NOMO-1 treated with DMSO at 0.1 percent for 48 hours (cell line): ENCODE measurements around the gene CEP95.

Experiments
- DNase-seq: peaks from one replicate; lab custom pipeline; 2025; ENCODE audit not compliant: unreplicated experiment; lab: John Stamatoyannopoulos, UW

The CEP95 gene

GRCh38 chr17:64496348-64496785 lies 10.4 kb upstream of the CEP95 start:
- no peak for DNase-seq

DNA sequence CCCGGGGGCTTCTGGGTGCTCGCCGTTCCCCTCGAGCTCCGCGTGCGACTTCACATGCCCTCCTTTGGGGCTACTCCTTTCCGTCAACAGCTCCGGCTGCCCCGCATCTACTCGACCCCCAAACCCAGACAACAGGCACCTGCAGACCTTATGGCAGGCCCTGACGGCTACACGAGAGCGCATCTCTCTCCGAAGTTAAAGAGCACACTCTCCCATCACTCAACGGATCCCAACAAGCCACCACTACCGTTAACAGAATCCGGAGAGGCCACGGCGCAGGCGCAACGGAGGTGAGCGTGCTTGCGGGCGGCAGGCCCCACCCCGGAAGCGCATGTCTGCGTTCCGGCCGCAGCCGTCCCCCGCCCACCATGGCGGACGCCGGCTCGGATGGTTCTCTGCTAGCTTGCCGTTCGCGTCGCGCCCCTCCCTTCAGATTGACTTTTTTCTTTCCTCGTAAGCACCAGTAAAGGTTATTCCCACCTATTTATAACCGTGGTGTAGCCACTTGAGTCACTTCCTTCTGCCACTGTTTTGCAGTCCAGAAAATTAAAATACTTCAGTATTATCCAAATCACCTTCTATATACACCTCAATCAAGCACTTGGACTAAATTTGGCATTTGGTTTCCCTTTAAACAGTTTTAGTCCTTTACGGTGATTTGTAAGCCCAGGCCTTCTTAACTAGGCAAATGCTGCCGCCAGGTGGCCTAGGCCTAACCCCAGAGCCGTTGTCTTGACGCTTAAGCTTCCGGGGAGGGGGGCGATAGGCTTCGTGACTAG lies 9.8 kb upstream of the CEP95 start, which contains the start of gene POLG2:
POLG2 (minus strand) TSS at position 269 of the 779 bp plus-strand sequence; CDS start at position 183, 86 bp downstream.
- DNase-seq, result peak; percentile 91

GRCh38 chr17:64497565-64498035 lies 9.2 kb upstream of the CEP95 start:
- peak; percentile 60 for DNase-seq

- peak; percentile 10 for DNase-seq
Measured at GRCh38 chr17:64498308-64499203, 8.2 kb upstream of the CEP95 start.

GRCh38 chr17:64499805-64500486 lies 6.8 kb upstream of the CEP95 start:
- DNase-seq, result no peak

DNA sequence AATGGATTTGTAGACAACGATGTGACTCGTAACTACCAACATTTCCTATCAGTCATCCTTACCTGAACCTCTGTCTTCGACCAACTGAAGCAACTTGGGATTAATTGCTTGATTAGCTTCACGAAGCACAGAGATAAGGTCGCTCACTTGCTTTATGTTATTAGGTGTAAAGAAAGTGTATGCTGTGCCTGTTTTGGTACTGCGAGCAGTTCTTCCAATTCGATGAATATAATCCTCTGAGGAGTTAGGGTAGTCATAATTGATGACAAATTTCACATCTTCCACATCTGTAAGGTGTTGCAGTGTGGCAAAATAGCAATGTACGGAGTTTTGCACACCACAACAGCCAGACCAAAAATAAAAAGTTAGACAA lies 6.3 kb upstream of the CEP95 start:
- DNase-seq, result no peak

GRCh38 chr17:64500862-64501765 lies 5.7 kb upstream of the CEP95 start:
- DNase-seq, result no peak

DNA sequence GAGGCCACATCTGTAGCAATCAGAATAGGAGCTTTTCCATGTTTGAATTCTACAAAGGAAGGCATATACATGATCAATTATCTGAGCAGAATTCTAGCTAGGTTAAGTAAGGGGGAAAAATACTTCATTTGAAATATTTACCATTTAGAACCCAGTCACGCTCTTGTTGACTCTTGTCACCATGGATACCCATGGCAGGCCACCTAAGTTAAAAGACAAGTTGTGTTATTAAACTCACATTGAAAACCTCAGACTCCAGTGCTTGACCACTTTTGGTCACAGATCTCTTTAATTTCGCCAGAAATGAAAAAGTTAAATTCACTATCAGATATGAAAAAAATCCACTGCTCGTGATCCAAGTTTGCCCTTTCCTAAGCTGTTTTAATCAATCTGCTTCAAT lies 4.8 kb upstream of the CEP95 start:
- no peak for DNase-seq

- DNase-seq, result no peak
Measured at GRCh38 chr17:64502809-64503208, 4.0 kb upstream of the CEP95 start.

DNA sequence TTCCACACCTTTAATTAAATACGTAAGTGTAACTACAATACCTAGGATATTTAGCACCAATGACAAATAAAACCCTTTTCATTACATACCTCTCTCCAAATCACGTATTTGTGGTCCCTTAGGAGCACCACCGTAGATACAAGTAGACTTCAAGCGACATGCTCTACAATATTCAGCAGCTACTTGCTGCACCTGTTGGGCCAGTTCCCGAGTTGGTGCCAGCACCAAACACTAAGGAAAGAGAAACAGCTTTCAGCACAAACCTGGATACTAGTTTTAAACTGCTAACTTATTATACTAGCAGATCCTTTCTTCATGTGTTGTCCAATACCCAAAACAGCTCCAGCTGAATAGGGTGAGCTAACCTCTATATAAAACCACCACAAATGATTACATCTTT lies 3.4 kb upstream of the CEP95 start:
- DNase-seq, result no peak

- DNase-seq, result no peak
Measured at GRCh38 chr17:64503821-64504768, 2.7 kb upstream of the CEP95 start.

- no peak for DNase-seq
Measured at GRCh38 chr17:64504769-64505339, 1.9 kb upstream of the CEP95 start.

DNA sequence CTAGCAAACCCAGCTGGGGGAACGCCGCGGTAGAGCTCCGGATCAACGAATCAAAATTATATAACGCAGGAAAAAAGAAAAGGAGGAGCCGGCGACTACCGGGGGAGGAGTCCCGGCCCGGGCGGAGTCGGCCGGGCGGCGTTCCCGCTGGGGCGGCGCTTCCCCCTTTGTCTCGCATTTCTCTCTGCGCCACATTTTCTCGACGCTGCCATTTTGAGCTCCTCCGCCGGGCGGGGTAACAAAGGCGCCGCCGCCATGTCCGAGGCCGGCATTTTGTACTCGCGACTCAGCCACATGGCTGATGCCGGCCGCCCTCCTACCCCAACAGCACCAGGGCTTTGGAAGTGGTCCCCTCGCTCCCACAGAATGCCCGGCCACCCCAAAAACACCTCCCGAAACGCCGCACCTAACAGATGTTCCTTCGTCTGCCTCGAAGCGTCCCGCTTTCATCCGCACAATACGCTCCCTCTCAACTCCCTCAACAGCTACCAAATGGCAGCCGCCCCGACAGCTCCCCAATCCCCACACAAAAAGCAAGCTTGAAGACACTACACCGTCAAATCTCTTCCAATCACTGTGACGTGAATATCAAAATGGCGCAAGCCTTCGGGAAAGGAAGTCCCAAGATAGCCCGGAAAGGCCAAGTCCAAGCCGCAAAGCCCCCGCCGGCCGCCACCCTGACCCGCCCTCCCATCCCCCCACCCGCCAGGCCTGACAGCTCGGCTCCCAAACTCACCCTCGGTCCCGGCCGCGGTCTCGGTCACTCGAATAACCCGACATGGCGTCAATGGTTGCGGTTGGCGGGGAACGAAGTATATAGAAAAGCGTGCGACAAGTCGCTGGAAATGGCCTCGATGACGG lies 1.2 kb upstream of the CEP95 start:
- peak; percentile 86 for DNase-seq

GRCh38 chr17:64506201-64506575 lies 589 bp upstream of the CEP95 start, which contains the start of gene DDX5:
DDX5 (minus strand) TSS chr17:64506289; CDS start chr17:64506119, 170 bp downstream.
- peak; percentile 98 for DNase-seq

DNA sequence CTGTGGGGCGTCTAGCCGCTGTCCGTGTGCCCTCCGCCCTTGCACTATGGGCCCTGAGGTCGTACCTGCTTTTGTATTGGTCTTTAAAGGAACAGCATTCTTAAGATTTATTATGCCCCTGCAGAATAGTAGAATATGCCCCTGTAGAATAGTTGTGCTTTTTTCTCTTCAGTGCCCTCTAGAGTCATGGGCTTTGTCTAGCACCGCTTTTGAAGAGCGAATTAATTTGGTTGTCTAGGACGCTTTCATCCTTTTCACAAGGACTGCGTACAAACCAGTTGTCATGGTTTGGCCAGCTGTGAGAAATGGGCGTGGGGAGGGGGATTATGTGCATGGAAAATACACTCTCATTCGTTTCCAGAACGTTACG lies 621 bp downstream of the CEP95 start:
- DNase-seq, result peak; percentile 84

DNA sequence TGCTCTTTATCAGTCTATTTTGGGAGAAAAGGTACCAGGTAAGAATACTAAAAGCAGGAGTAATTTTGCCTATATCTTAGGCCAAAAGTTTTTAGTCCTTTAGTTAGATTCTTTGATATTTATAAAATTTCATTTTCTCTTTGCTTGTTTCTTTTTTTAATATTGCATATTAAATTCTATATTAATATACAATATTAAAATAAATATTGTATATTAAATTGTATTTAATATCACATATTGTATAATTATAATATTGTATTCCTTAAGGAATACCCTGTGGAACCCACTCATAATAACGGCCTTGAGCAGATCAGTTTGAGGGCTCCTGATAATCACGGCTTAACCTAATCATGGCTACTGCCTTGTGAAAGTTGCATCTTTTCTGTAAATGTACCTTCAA lies 1.9 kb downstream of the CEP95 start:
- no peak for DNase-seq

DNA sequence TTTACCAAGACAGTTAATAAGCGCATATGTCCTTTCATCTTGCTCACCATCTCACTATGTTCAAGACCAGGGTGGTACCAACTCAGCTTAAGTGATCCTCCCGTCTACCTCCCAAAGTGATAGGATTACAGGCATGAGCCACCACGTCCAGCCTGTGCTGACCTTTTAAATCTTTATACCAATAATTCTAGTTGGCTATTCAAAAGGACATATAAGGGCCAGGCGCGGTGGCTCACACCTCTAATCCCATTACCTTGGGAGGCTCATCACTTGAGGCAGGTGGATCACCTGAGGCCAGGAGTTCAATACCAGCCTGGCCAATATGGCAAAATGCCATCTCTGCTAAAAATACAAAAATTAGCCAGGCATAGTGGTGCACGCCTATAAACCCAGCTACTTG lies 2.4 kb downstream of the CEP95 start:
- no peak for DNase-seq

GRCh38 chr17:64515419-64515818 lies 8.6 kb downstream of the CEP95 start:
- DNase-seq, result no peak
